Ovary (tissue), 9 donors: ENCODE data around the gene ALDH7A1. TPM values are rescaled to one million over a fixed set of nuclear protein-coding genes. Genes with fewer than 3 reads are reported as not detected.

Source experiments
- DNase-seq, 5 donors: peaks; one replicate each; pipeline ENCODE4 v3.0.0-alpha.2; 2019 to 2020
- H3K27ac ChIP-seq, 2 donors: fragments of 200-600 bp; one replicate each; pipeline versions ENCODE4 v1.5.1 to v1.8.0; 2019 to 2022
- H3K27me3 ChIP-seq: fragments of 200-600 bp; one replicate; pipeline ENCODE4 v1.8.0; 2022
- H3K36me3 ChIP-seq: fragments of 200-600 bp; sonication (generic); one replicate; pipeline ENCODE4 v1.5.1; 2019
- H3K4me1 ChIP-seq: one replicate; pipeline ENCODE4 v1.8.1; 2013; ENCODE audit warnings: mild to moderate bottlenecking, moderate library complexity; ENCODE audit not compliant: insufficient read depth
- H3K4me3 ChIP-seq: fragments of 200-600 bp; sonication (generic); one replicate; pipeline ENCODE4 v1.5.1; 2017
- H3K9me3 ChIP-seq, 2 donors: fragments of 200-600 bp in 1 of 2; sonication (generic) in 1 of 2; one replicate each; pipeline versions ENCODE4 v1.5.1 to v1.8.1; 2013 to 2019; ENCODE audit warnings: mild to moderate bottlenecking in 1 of 2, moderate library complexity in 1 of 2
- EP300 ChIP-seq: sonication (generic); formaldehyde crosslinking; IDR thresholded peaks from one replicate; pipeline ENCODE4 v1.6.1; 2017; ENCODE audit warnings: antibody characterized with exemption
- POLR2A ChIP-seq: fragments of 450-650 bp; IDR thresholded peaks from one replicate; pipeline ENCODE4 v1.6.1; 2017; ENCODE audit warnings: antibody characterized with exemption, mild to moderate bottlenecking, moderate library complexity
- WGBS, 3 donors: extraction: QIAGEN DNeasy Blood & Tissue Kit in 1 of 3; methylation state at CpG; one replicate each; pipeline versions ENCODE4 v1.1.5 to v1.1.7; 2013 to 2017; 5-methylcytosine and 5-hydroxymethylcytosine counted together
- intact Hi-C, 4 donors: fragments of 100-400 bp; cut with DNase I; formaldehyde crosslinking; loops; one replicate each; pipeline versions ENCODE4 v1.11.0 to v1.15.1; 2022 to 2023
- polyA plus RNA-seq, 2 donors: library from polyadenylated mRNA; stranded (reverse); fragments of 200-250 nt in 1 of 2; fragments of 350-450 nt in 1 of 2; fragmentation: Illumina TruSeq in 1 of 2; extraction: RNeasy Lipid Tissue Mini Kit (QIAGEN cat#74804) in 1 of 2; gene quantifications; one replicate each; pipeline ENCODE4 v1.2.3, GENCODE V29; 2013 to 2014
- total RNA-seq, 7 donors: library from RNA; depleted of rRNA in 2 of 7; stranded (reverse); fragments of >200 nt in 2 of 7; fragmentation: NEBNext Ultra II Directional in 3 of 7; extraction: Animal tissue kit (Norgen Biotek cat#: 25700) in 3 of 7; gene quantifications; one replicate each; pipeline versions ENCODE4 v1.1.0 to v1.2.4, GENCODE V29; 2016 to 2023
- TF ChIP-seq, protein P1 (sequence below), 3 donors: fragments of 450-650 bp in 2 of 3; fragments of 200-600 bp in 1 of 3; IDR thresholded peaks; one replicate each; pipeline versions ENCODE4 v1.5.1 to v1.8.0; 2016 to 2022; ENCODE audit warnings: antibody characterized with exemption in 3 of 3, mild to moderate bottlenecking in 1 of 3
- donor health status: DM: no; HTN: no; CAD: no; lungs with moderate emphysema.
- donor health status: DM: no; HTN: no; CAD: no.
- donor health status: Bipolar disorder and iron deficiency.
- donor health status: DM: yes; HTN: yes; CAD: no.
- donor health status: DM: no; HTN: no; CAD: no.
- donor health status: DM: yes; HTN: yes; CAD: no.

The ALDH7A1 gene
- total and polyA plus RNA-seq, 9 donors: 28.3 to 161 (median 99.2) TPM

DNA sequence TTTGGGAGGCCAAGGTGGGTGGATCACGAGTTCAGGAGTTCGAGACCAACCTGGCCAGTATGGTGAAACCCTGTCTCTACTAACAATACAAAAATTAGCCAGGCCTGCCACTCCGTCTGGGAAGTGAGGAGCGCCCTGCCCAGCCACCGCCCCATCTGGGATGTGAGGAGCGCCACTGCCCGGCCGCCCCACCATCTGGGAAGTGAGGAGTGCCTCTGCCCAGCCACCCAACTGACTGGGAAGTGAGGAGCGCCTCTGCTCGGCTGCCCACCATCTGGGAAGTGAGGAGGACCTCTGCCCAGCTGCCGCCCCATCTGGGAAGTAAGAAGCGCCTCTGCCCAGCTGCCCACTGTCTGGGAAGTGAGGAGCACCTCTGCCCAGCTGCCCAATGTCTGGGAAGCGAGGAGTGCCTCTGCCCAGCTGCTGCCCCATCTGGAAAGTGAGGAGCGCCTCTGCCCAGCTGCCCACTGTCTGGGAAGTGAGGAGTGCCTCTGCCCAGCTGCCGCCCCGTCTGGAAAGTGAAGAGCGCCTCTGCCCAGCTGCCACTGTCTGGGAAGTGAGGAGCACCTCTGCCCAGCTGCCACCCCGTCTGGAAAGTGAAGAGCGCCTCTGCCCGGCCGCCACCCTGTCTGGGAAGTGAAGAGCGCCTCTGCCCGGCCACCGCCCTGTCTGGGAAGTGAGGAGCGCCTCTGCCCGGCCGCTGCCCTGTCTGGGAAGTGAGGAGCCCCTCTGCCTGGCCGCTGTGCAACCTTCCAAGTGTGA lies 5.3 kb downstream of the ALDH7A1 start:
- intact Hi-C loops: loop anchor here in 3 of 4 donors (5.0 to 10.0 kb wide), 3 partner anchors 45 to 245 kb away; no protein-coding TSS in a partner anchor
- no peak overlapping the region for H3K4me3 ChIP-seq
- WGBS, 3 donors: 92 to 96% (median 93%) methylated on average over 28 of the region's 28 CpGs
- H3K9me3 ChIP-seq: no peaks in the 10 kb centered on the region
- H3K4me1 ChIP-seq: peaks cover 11% of the 10 kb centered on the region
- H3K27me3 ChIP-seq: no peaks in the 10 kb centered on the region
- TF ChIP-seq POLR2A: no peak
- TF ChIP-seq, protein P1, sequence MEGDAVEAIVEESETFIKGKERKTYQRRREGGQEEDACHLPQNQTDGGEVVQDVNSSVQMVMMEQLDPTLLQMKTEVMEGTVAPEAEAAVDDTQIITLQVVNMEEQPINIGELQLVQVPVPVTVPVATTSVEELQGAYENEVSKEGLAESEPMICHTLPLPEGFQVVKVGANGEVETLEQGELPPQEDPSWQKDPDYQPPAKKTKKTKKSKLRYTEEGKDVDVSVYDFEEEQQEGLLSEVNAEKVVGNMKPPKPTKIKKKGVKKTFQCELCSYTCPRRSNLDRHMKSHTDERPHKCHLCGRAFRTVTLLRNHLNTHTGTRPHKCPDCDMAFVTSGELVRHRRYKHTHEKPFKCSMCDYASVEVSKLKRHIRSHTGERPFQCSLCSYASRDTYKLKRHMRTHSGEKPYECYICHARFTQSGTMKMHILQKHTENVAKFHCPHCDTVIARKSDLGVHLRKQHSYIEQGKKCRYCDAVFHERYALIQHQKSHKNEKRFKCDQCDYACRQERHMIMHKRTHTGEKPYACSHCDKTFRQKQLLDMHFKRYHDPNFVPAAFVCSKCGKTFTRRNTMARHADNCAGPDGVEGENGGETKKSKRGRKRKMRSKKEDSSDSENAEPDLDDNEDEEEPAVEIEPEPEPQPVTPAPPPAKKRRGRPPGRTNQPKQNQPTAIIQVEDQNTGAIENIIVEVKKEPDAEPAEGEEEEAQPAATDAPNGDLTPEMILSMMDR (IDR thresholded peaks at IDR 0.05): no peak
- no peak for TF ChIP-seq EP300
- no peak overlapping the region for H3K27ac ChIP-seq
- H3K36me3 ChIP-seq: no peaks in the 10 kb centered on the region
- no peak for DNase-seq

DNA sequence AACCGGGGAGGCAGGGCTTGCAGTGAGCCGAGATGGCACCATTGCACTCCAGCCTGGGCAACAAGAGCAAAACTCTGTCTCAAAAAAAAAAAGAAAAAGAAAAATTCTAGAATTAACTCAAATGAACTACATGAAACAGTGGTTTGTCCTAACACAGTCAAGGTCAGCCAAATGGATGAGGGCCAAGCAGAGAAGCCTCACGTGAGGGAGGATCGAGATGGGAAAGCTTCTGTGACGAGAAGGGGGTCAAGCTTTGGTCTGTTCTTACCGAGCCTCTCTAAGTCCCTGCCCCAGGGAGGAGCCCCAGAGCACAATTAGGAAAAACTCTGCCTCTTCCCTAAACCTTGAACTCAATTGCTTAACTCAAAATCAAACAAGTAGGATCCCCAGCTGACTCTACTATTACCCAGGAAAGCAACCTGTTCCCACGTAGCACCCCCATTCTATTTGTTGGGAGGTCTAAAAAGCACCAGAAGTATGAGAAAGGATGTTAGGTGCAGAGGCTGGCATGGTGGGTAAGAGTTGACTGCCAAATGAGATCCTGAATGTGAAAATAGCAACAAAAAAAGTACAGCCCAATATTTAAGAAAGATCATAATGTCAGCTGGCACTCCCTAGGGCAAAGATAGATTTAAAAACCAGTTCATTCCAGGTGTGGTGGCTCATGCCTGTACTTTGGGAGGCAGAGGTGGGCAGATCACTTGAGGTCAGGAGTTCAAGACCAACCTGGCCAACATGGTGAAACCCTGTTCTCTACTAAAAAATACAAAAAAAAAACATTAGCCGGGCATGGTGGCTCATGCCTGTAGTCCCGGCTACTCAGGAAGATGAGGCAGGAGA lies 7.2 kb downstream of the ALDH7A1 start:
- H3K27ac ChIP-seq: peak overlapping the region; percentile 3 to 59
- peak; percentile 84 to 92 (median 88) for DNase-seq
- intact Hi-C loops: no loop called here
- H3K4me3 ChIP-seq: no peak overlapping the region
- no peaks in the 10 kb centered on the region for H3K9me3 ChIP-seq
- H3K27me3 ChIP-seq: no peaks in the 10 kb centered on the region
- no peaks in the 10 kb centered on the region for H3K36me3 ChIP-seq
- TF ChIP-seq, protein P1 (IDR thresholded peaks at IDR 0.05): no peak
- TF ChIP-seq EP300 (no peak), POLR2A (no peak)
- peaks cover 11% of the 10 kb centered on the region for H3K4me1 ChIP-seq
- WGBS, 3 donors: 25 to 34% (median 31%) methylated on average over 9 of the region's 9 CpGs

- H3K27ac ChIP-seq: no peak overlapping the region
- WGBS, 3 donors: 84 to 89% (median 87%) methylated on average over 3 of the region's 3 CpGs
- TF ChIP-seq POLR2A (no peak), EP300 (no peak)
- TF ChIP-seq, protein P1 (IDR thresholded peaks at IDR 0.05): no peak
These were observed 11.3 kb downstream of the ALDH7A1 start for GRCh38 chr5:126583761-126584160.

GRCh38 chr5:126579716-126580115 lies 15.3 kb downstream of the ALDH7A1 start:
- Histone ChIP-seq H3K4me1 (no peaks in the 10 kb centered on the region), H3K36me3 (no peaks in the 10 kb centered on the region), H3K4me3 (no peak overlapping the region), H3K27ac (no peak overlapping the region), H3K9me3 (no peaks in the 10 kb centered on the region), H3K27me3 (no peaks in the 10 kb centered on the region)
- intact Hi-C loops: no loop called here
- WGBS, 3 donors: 85 to 96% (median 93%) methylated on average over 2 of the region's 2 CpGs
- no peak for TF ChIP-seq EP300
- no peak for TF ChIP-seq POLR2A
- TF ChIP-seq, protein P1 (IDR thresholded peaks at IDR 0.05): no peak
- DNase-seq: no peak

More at GRCh38 chr5:126583761-126584160, 11.3 kb downstream of the ALDH7A1 start:
- intact Hi-C loops: no loop called here
- H3K4me1 ChIP-seq: peaks cover 7% of the 10 kb centered on the region
- H3K27me3 ChIP-seq: no peaks in the 10 kb centered on the region
- DNase-seq: no peak
- no peaks in the 10 kb centered on the region for H3K9me3 ChIP-seq
- no peaks in the 10 kb centered on the region for H3K36me3 ChIP-seq
- H3K4me3 ChIP-seq: no peak overlapping the region
